Measurements from ENCODE around the gene ABCC1.

DNA sequence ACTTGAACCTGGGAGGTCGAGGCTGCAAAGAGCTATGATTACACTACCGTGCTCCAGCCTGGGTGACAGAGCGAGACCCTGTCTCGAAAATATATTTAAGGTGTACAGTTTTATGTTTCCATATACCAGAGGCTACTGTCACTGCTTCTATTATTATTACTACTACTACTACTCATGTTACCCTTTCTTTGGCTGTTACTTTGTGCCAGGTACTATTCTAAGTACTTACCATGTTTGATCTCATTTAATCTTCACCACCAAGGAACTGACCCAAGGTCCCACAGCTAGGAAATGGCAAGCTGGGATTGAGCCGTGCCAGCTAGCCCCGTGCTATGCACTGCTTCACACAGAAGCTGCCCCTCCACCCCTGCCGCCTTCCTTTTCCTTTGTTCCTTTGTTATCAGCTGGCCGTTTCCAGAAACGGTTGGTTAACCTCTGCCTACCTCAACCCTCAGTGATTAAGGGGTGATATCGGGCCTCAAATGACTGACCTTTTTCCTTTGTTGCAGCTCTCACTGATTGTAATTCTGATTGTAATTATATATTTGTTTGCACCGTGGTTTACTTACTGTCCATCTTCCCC, 78.4 kb downstream of the ABCC1 start:
- TF ChIP-seq ZNF510 (tag by site-specific recombination; IDR thresholded peaks at IDR 0.05; ENCODE audit: insufficient replicate concordance): no peak
- TF ChIP-seq, protein P1, sequence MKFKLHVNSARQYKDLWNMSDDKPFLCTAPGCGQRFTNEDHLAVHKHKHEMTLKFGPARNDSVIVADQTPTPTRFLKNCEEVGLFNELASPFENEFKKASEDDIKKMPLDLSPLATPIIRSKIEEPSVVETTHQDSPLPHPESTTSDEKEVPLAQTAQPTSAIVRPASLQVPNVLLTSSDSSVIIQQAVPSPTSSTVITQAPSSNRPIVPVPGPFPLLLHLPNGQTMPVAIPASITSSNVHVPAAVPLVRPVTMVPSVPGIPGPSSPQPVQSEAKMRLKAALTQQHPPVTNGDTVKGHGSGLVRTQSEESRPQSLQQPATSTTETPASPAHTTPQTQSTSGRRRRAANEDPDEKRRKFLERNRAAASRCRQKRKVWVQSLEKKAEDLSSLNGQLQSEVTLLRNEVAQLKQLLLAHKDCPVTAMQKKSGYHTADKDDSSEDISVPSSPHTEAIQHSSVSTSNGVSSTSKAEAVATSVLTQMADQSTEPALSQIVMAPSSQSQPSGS (tag by site-specific recombination; IDR thresholded peaks at IDR 0.05; ENCODE audit: low read depth): no peak
- TF ChIP-seq SP2 (tag by site-specific recombination; IDR thresholded peaks at IDR 0.05): no peak
- TF ChIP-seq, protein P2, sequence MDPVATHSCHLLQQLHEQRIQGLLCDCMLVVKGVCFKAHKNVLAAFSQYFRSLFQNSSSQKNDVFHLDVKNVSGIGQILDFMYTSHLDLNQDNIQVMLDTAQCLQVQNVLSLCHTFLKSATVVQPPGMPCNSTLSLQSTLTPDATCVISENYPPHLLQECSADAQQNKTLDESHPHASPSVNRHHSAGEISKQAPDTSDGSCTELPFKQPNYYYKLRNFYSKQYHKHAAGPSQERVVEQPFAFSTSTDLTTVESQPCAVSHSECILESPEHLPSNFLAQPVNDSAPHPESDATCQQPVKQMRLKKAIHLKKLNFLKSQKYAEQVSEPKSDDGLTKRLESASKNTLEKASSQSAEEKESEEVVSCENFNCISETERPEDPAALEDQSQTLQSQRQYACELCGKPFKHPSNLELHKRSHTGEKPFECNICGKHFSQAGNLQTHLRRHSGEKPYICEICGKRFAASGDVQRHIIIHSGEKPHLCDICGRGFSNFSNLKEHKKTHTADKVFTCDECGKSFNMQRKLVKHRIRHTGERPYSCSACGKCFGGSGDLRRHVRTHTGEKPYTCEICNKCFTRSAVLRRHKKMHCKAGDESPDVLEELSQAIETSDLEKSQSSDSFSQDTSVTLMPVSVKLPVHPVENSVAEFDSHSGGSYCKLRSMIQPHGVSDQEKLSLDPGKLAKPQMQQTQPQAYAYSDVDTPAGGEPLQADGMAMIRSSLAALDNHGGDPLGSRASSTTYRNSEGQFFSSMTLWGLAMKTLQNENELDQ (tag by site-specific recombination; IDR thresholded peaks at IDR 0.05; ENCODE audit: low read depth): no peak
- TF ChIP-seq, protein P3, sequence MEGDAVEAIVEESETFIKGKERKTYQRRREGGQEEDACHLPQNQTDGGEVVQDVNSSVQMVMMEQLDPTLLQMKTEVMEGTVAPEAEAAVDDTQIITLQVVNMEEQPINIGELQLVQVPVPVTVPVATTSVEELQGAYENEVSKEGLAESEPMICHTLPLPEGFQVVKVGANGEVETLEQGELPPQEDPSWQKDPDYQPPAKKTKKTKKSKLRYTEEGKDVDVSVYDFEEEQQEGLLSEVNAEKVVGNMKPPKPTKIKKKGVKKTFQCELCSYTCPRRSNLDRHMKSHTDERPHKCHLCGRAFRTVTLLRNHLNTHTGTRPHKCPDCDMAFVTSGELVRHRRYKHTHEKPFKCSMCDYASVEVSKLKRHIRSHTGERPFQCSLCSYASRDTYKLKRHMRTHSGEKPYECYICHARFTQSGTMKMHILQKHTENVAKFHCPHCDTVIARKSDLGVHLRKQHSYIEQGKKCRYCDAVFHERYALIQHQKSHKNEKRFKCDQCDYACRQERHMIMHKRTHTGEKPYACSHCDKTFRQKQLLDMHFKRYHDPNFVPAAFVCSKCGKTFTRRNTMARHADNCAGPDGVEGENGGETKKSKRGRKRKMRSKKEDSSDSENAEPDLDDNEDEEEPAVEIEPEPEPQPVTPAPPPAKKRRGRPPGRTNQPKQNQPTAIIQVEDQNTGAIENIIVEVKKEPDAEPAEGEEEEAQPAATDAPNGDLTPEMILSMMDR (tag by site-specific recombination; IDR thresholded peaks at IDR 0.05): no peak
- TF ChIP-seq, protein P4, sequence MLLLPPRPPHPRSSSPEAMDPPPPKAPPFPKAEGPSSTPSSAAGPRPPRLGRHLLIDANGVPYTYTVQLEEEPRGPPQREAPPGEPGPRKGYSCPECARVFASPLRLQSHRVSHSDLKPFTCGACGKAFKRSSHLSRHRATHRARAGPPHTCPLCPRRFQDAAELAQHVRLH (tag by site-specific recombination; IDR thresholded peaks at IDR 0.05): no peak
- no peak for TF ChIP-seq ZNF350 (tag by site-specific recombination; IDR thresholded peaks at IDR 0.05)
- no peak for TF ChIP-seq IKZF3 (tag by site-specific recombination; IDR thresholded peaks at IDR 0.05)
